GM08714 (cell line): ENCODE results near the gene EXOC3L2.

Experiments
- H3K4me3 ChIP-seq: fragments of 200-500 bp; sonication (Bioruptor generic); 2 replicates; pipeline ENCODE4 v1.5.1; 2014; ENCODE audit warnings: mild to moderate bottlenecking, low read length, inconsistent platforms
- ZNF274 ChIP-seq: IDR thresholded peaks from 2 replicates; pipeline ENCODE4 v1.6.1; 2012; ENCODE audit warnings: mild to moderate bottlenecking, low read depth, low read length

EXOC3L2 gene

DNA sequence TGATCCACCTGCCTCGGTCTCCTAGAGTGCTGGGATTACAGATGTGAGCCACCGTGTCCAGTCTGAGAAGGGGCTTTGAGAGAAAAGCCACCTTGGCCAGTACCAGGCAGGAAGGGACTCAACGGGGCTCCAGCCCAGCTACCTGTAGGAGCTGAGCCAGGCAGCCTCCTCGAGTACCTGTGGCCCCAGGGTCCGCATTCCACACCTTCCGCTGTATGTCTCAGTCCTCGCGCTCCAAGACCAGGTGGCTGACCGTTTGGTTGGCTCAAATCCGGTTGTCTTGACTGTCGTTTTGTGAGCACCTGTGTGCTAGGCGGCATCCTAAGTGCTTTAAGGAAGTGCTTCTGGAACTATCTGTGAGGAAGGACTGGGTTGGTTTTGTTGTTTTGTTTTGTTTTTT is 22.1 kb upstream of the EXOC3L2 start:
- no peak for TF ChIP-seq ZNF274
- no peak overlapping the region for H3K4me3 ChIP-seq

DNA sequence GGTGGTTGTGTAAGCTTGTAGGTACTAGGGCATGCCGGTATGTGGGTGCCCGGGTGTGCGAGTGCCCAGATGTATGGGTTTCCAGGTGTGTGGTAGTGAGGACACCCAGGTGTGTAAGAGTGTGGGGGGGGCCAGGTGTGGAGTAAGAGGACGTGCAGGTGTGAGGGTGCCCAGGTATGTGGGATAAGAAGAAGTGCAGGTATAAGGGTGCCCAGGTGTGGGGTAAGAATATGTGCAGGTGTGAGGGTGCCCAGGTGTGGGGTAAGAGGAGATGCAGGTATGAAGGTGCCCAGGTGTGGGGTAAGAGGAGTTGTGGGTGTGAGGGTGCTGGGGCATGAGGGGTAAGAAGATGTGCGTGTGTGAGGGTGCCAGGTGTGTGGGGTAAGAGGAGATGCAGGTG is 20.2 kb upstream of the EXOC3L2 start:
- H3K4me3 ChIP-seq, result no peak overlapping the region
- TF ChIP-seq ZNF274, result no peak

DNA sequence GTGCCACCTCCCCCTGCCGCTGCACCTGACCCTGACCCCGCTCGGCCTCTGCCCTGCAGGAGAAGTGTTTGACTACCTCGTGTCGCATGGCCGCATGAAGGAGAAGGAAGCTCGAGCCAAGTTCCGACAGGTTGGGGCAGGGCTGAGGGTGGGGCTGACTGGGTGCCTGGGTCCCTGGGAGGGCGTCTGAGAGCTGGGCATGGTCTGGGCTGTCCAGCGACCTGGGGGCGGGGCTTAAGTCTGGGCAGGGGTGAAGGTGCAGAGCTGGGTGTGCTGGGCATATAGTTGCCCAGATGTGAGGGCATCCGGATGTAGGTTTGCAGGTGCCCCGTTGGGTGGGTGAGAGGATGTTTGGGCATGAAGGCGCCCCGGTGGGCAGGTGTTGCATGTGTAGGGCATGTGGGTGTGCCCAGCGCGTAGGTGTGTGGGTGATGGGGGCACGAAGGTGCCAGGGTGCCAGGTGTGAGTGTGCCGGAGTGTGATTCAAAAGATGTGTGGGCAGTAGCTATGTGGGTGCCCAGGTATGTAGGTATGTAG is 19.6 kb upstream of the EXOC3L2 start:
- H3K4me3 ChIP-seq, result no peak overlapping the region
- no peak for TF ChIP-seq ZNF274

DNA sequence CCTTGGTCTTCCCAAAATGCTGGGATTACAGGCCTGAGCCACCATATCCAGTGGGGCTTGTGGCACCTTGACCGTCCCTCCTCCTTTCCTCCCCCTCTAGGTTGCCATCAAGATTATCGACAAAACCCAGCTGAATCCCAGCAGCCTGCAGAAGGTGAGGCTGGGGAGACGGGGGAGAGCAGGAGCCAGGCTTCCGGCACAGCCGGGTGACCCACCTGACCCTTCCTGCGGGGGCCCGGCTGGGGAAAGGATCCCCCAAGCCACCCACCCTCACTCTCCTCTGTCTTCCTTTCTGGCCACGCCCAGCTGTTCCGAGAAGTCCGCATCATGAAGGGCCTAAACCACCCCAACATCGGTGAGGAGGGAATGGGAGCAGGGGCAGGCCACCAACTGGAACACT is 17.8 kb upstream of the EXOC3L2 start:
- no peak for TF ChIP-seq ZNF274

DNA sequence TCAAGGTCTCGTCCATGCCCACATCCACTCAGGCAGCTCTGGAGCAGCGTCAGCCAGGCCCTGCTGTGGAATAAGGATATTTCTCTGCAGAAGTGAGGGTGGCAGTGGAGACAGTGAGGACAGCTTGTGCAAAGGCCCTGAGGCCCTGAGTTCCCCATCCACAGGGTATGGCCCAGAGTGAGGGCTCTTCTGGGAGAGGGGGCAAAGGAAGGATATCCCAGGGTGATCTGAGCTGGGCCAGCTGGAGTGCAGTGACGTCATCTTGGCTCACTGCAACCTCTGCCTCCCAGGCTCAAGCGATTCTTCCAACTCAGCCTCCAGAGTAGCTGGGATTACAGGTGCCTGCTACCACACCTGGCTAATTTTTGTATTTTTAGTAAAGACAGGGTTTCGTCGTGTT is 17.4 kb upstream of the EXOC3L2 start:
- H3K4me3 ChIP-seq, result no peak overlapping the region
- no peak for TF ChIP-seq ZNF274

More for the DNA sequence above, 17.8 kb upstream of the EXOC3L2 start:
- H3K4me3 ChIP-seq, result no peak overlapping the region

DNA sequence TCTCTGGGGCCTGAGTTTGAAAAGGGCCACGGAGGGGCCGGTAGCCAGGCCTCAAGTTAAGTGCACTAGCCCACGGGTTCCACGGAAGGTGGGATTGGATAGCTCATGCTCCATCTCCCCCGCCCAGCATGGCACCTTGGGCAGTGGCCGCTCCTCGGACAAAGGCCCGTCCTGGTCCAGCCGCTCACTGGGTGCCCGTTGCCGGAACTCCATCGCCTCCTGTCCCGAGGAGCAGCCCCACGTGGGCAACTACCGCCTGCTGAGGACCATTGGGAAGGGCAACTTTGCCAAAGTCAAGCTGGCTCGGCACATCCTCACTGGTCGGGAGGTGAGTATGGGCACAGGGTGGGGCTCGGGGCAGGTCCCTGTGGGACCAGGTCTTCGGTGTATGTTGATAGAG is 13.7 kb upstream of the EXOC3L2 start:
- H3K4me3 ChIP-seq, result no peak overlapping the region
- TF ChIP-seq ZNF274, result no peak

DNA sequence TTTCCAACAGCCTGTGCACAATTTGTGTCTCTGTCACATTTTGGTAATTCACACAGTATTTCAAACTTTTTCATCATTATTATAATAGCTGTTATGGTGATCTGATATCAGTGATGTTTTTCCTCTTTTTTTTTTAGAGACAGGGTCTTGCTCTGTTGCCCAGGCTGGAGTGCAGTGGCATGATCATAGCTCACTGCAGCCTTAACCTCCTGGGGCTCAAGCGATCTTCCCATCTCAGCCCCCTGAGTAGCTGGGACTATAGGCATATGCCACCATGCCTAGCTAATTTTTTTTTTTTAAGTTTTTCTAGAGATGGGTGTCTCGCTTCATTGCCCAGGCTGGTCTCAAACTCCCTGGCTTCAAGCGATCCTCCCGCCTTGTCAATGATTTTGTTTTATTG is 11.6 kb upstream of the EXOC3L2 start:
- no peak for TF ChIP-seq ZNF274

DNA sequence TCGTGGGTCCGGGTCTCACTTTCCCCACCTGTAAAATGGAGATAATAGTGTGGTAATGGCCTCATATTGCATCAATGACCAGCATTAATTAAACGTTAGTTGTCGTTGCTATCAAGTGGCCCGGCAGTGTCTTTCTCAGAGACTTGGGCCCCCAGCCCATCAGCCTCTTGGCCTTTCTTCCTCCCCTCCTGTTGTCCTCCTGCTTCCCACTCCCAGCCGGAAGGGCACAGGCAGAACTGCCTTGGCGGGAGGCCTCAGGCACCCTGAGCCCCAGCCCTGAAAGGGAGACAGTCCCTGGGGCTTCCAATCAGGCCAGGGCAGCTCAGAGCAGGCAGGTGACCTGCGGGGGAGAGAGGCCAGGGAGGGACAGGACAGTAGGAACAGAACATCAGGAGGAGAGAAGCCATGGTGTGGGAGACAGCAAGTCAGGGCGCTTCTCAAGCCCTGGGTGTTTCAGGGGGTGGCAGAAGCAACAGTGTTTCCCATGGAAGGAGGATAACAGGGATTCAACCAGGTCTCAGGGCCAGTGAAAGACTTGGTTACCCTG is 10.5 kb upstream of the EXOC3L2 start:
- no peak overlapping the region for H3K4me3 ChIP-seq
- no peak for TF ChIP-seq ZNF274

More for the DNA sequence above, 11.6 kb upstream of the EXOC3L2 start:
- H3K4me3 ChIP-seq, result no peak overlapping the region

DNA sequence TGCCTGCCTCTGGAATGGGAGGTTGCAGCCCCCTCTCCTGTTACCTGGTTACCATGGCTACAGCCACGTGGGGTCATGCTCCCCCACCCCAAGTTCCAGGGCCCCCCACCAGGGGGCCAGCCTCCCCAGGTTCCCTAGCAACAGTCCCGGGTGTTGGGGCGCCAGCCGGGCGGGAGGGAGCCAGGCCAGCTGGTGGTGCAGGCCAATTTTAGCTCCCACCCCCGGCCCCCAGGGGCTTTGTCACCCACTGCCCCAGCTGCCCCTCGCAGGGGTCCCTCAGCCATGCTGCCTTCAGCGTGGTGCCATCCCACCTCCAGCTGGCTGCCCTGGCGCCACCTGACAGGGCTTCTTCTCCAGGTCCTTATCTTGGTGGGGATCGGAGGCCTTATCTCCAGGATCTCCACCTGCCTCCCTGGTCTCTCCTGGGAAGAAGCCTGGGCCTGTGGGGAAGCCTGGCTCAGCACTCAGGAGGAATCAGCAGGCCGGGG is 8.9 kb upstream of the EXOC3L2 start:
- TF ChIP-seq ZNF274, result no peak
- H3K4me3 ChIP-seq, result no peak overlapping the region

DNA sequence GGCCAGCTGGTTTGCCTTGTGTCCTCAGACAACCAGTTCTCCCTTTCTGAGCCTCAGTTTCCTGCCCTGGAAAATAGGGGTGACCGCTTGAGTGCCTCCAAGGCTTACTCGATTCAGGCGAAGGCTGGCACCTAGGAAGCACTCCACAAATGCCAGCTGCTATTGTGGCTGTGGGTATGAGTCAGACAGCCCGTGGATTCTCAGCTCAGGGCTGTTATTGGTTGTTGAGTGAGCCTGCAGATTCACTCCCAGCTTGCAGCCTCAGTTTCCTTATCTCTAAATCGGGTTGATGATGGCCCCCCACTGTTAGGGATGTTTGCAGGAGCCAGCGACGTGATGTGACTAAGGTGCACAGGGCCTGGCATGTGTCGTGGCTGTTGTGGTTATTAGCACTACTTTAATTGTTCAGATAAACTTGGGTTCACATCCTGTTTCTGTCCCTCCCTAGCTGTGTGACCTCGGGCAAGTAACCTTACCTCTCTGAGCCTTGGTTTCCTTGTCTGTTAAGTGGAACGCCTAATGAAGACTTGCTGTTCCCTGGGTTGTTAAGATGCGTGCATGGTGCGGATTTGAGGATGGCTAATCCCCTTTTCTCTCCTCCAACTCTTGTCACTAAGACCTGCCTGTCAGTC is 8.3 kb upstream of the EXOC3L2 start:
- no peak overlapping the region for H3K4me3 ChIP-seq
- no peak for TF ChIP-seq ZNF274

DNA sequence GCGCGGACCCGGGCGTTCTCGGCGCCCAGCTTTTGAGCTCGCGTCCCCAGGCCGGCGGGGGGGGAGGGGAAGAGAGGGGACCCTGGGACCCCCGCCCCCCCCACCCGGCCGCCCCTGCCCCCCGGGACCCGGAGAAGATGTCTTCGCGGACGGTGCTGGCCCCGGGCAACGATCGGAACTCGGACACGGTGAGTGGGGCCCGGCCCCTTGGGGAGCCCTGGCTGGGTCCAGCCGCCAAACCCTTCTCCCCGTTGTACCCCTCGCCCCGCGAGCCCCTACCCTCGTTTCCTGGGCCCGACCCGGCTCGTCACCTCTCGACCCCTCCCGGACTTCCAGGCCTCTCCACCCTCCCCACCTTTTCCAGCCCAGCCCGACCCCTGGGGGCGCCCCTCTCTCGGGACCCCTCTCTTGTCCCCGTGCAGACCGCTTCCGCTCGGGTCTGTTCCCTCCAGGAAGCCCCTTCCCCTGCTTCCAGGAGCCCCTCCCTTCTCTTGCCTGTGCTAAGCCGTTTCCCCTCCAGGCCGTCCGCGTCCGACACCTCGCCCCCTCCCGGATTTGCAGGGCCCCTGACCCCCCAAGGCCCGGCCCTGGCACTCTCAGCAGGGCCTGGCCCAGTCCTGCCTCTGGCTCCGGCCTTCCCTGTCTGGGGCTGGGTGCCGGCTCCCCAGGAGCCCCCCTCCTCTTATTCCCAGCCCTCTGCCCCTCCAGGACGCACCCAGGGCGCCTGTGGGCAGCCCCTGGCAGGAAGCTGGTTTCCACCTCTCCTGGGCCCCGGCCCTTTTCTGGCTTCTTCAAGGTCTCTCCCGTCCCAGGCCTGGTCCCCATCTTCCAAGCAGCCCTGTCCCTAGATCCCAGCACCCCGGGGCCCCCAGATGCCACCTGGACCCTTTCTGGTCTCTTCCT is 6.5 kb upstream of the EXOC3L2 start:
- no peak for TF ChIP-seq ZNF274
- peak overlapping the region; percentile 85 for H3K4me3 ChIP-seq

DNA sequence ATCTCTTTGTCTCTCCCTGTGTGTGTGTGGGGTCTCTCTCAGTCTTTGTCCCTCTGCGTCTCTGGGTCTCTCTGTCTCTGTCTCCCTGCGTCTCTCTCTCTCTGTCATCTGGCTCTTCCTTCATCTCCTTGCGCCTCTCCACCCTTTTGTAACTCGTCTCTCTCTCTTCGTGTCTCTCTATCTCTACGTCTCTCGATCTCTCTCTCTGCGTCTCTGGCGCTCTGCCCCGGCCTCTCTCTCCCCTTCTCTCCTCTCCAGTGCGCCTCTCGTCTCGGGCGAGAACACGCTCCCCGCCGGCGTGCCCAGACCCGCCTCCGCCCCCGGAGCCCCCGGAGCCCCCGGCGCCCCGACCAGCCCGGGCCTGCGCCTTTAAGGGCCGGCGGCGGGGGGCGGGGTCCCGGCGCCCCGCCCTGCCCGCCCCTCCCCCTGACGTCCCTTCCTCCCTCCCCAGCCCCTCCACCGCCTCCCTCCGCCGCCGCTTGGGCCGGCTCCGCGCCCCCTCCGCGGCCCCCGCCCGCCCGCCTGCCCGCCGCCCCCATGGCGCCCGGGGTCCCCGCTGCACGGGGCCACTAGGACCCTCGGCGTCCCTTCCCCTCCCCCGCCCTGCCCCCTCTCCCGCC is 5.7 kb upstream of the EXOC3L2 start, which contains the start of gene MARK4:
MARK4 (plus strand) TSS at position 440 of the 620 bp plus-strand sequence. CDS start 318 bp downstream, outside the sequence.
- TF ChIP-seq ZNF274, result no peak
- peak within 1 kb of the TSS; percentile 85 for H3K4me3 ChIP-seq

DNA sequence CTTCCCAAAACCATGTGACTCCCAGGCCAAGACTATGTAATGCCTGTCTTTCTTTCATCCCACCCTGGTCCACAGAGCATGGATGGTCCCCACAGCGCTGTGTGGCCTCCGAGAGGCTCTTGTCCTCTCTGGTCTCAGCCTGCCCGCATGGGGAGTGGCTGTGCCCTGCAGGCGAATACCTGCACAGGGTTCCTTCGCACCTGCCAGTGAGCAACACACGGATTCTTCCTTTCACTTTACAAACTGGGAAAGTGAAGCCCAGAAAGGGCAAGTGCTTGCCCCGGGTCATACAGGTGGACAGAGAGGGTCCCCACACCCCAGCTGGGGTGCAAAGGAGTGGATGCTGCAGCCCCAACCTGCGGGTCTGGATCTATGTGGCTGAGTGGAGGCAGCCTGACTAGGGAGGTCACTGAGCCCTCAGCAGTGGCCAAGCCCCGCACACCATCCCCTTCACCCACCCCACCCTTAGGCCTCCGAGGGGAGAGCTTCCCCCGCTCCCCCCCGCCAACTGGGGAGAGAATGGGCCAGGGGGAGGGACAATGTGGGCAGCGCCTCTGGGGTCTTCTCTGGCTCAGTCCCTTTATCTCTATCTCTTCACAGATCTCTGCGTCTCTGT is 5.1 kb upstream of the EXOC3L2 start:
- peak overlapping the region; percentile 47 for H3K4me3 ChIP-seq
- no peak for TF ChIP-seq ZNF274

DNA sequence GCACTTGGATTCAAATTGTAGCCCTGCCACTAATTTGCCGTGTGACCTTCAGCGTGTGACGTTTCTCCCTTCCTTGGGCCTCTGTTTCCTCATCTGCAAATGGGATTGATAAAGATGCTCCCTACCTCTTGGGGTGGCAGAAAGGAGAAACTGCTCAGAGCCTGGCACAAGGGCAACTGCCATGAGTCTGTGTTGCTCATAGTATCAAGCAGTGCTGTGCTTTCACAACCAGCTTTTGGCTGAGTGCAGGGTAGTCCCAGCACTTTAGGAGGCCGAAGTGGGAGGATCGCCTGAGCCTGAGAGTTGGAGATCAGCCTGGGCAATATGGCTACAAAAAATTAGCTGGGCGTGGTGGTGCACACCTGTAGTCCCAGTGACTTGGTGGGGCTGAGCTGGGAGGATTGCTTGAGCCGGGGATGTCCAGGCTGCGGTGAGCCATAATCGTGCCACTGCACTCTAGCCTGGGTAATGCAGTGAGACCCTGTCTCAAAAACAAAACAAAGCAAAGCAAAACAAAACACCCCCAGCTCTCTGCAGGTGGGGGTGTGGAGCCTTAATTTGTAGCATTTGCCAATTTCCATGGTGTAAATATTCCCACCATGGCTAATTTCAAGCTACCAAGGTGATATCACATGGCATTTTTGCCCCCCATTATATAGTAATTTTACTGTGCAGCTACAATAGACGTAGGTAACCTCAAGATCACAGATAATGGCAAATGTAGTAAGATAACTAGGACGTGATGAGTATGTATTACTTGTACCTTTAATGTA is 4.2 kb upstream of the EXOC3L2 start:
- no peak for TF ChIP-seq ZNF274
- no peak overlapping the region for H3K4me3 ChIP-seq
